ENCODE results near the gene STARD7.

STARD7 gene

GRCh38 chr2:96138179-96139145 lies 70.2 kb downstream of the STARD7 start, which contains the start of gene ASTL:
TSS of gene ASTL (minus strand) at chr2:96138502. CDS start at chr2:96138436, 66 bp downstream.
- no peak for TF ChIP-seq ZNF274 (IDR thresholded peaks at IDR 0.05; ENCODE audit: low read depth, low read length)
- H3K4me3 ChIP-seq (ENCODE audit: low read length) = no peak within 1 kb of the TSS

GRCh38 chr2:96137321-96138178 lies 71.1 kb downstream of the STARD7 start:
- no peak for TF ChIP-seq ZNF274 (IDR thresholded peaks at IDR 0.05; ENCODE audit: low read depth, low read length)
- H3K4me3 ChIP-seq (ENCODE audit: low read length) = no peak overlapping the region

GRCh38 chr2:96136129-96136720 lies 72.4 kb downstream of the STARD7 start:
- TF ChIP-seq ZNF274 (IDR thresholded peaks at IDR 0.05; ENCODE audit: low read depth, low read length) = no peak
- H3K4me3 ChIP-seq (ENCODE audit: low read length) = no peak overlapping the region

- TF ChIP-seq ZNF274 (IDR thresholded peaks at IDR 0.05; ENCODE audit: low read depth, low read length) = no peak
- H3K4me3 ChIP-seq (ENCODE audit: low read length) = no peak overlapping the region
Observed at GRCh38 chr2:96135621-96136020, 73.0 kb downstream of the STARD7 start.

DNA sequence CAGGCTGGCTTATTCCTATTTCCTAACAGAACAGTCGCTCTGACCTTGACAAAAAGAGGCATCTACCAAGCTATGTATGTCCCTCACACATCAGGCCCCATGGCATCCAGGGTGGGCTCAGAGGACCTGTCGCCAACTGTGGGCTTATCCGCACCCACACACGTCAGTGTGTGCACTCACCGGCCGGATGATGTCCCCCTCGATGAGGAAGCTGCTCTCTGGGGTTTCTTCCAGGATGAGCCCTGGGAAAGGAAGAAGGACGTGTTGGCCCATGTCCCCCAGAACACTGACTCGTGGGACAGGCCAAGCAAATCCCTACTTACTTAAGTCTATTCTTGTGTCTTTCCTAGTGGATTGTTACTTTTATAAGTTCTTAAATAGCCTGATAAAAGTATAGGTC lies 73.5 kb downstream of the STARD7 start:
- no peak for TF ChIP-seq ZNF274 (IDR thresholded peaks at IDR 0.05; ENCODE audit: low read depth, low read length)

More for the DNA sequence above, 73.5 kb downstream of the STARD7 start:
- no peak overlapping the region for H3K4me3 ChIP-seq (ENCODE audit: low read length)
